ENCODE data around the gene FKBP2. TPM values are rescaled to one million over a fixed set of nuclear protein-coding genes. Genes with fewer than 3 reads are reported as not detected.

FKBP2 gene
- total RNA-seq, 1 donor from 2014 or later = 49.2 TPM

GRCh38 chr11:64263021-64263946, 22.4 kb downstream of the FKBP2 start:
- peak; percentile 75 for DNase-seq (ENCODE audit: low read depth)

- no peak for DNase-seq (ENCODE audit: low read depth)
Observed at GRCh38 chr11:64263947-64264317, 23.0 kb downstream of the FKBP2 start.

- DNase-seq (ENCODE audit: low read depth) = no peak
Observed at GRCh38 chr11:64264371-64264852, 23.5 kb downstream of the FKBP2 start.

- DNase-seq (ENCODE audit: low read depth) = no peak
Observed at GRCh38 chr11:64265176-64266160, 24.6 kb downstream of the FKBP2 start.

GRCh38 chr11:64266339-64266738, 25.4 kb downstream of the FKBP2 start:
- DNase-seq (ENCODE audit: low read depth) = no peak

GRCh38 chr11:64267207-64267945, 26.5 kb downstream of the FKBP2 start:
- DNase-seq (ENCODE audit: low read depth) = peak; percentile 42

GRCh38 chr11:64268025-64268892, 27.4 kb downstream of the FKBP2 start:
- DNase-seq (ENCODE audit: low read depth) = peak; percentile 57

- peak; percentile 59 for DNase-seq (ENCODE audit: low read depth)
Observed at GRCh38 chr11:64268893-64269539, 28.1 kb downstream of the FKBP2 start.

GRCh38 chr11:64269540-64270220, 28.8 kb downstream of the FKBP2 start:
- DNase-seq (ENCODE audit: low read depth) = peak; percentile 100

GRCh38 chr11:64275031-64275800, 34.3 kb downstream of the FKBP2 start:
- DNase-seq (ENCODE audit: low read depth) = no peak

GRCh38 chr11:64275841-64276240, 34.9 kb downstream of the FKBP2 start:
- no peak for DNase-seq (ENCODE audit: low read depth)

GRCh38 chr11:64276653-64277431, 35.9 kb downstream of the FKBP2 start:
- DNase-seq (ENCODE audit: low read depth) = no peak

GRCh38 chr11:64278576-64279190, 37.8 kb downstream of the FKBP2 start:
- no peak for DNase-seq (ENCODE audit: low read depth)

GRCh38 chr11:64281957-64282770, 41.3 kb downstream of the FKBP2 start:
- DNase-seq (ENCODE audit: low read depth) = no peak

- no peak for DNase-seq (ENCODE audit: low read depth)
Observed at GRCh38 chr11:64283092-64283491, 42.2 kb downstream of the FKBP2 start.

All from myocyte (in vitro differentiated cells).